Measurements from ENCODE around the gene PCLO.
"Not testable (repeated sequence)": the region's sequence is repeated elsewhere in the genome, so short reads cannot be mapped to it uniquely, and the experiment has no call there.

The PCLO gene

DNA sequence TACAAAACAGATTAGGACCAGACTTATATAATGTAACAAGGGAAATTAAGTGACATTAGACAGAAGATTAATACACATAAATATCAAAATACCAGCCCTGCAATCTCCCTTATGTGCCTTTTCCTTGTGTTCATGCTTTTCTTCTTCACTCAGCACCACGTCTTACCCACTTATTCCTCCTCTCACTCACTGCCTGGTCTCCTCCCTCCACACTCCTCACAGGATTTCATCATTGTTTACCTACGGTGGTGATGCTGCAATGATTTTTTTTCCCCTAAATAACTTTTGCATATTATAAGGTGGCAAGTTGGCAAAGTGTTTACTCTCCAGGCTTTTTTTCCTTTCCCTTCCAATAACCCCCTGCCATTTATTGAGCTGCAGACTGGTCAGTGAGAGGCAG lies 203.2 kb downstream of the PCLO start:
- no peak for DNase-seq (ENCODE audit: low spot score)

DNA sequence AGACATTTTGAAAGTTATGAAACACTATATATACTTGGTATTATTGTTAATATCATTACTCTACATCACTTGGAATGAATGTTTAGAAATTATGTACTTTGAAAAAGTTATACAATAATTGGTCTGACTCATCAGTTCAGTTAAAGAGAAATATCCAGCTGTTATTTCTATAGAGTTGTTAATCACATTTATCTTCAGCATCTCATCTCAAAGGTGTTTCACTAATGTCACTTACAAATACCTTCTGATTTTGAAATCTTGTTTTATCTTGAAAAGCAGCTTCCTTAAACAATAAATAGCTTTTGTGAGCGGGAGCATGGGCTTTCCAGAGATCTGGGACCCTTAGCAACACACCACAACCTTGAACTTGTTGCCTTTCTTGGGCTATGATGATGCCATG lies 205.2 kb downstream of the PCLO start:
- no peak for DNase-seq (ENCODE audit: low spot score)

DNA sequence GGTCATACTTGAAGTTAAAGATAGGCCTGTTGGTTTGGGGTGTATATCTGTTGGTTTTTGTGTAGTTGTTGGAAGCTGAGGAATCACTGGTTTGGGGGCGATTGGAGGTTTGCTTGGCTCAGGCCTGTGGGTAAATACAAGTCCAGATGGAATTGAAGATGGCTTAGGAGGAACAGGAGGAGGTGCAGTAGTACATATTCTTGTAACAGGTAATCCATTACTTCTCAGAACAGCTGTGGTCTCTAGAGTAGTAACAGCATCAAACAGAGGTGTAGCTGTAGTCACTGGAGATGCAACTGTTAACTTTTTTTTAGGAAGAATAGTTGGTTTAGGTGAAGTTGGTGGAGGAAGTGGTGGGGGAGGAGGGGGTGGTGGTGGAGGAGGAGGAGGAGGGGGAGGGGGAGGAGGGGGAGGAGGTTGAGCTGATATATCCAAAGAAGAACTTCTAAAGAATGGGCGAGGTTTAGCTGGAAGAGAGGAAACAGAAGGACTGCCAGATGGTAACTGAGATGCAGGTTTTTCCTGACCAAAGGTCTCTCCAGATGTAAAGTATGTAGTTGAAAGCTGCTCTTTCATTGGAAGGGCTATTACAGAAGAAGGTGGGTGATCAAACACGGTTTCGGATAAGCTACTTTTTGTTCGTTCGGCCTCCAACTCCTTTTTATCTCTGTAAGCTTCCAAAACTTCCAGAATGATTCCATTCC lies 209.2 kb downstream of the PCLO start:
- no peak for DNase-seq (ENCODE audit: low spot score)

DNA sequence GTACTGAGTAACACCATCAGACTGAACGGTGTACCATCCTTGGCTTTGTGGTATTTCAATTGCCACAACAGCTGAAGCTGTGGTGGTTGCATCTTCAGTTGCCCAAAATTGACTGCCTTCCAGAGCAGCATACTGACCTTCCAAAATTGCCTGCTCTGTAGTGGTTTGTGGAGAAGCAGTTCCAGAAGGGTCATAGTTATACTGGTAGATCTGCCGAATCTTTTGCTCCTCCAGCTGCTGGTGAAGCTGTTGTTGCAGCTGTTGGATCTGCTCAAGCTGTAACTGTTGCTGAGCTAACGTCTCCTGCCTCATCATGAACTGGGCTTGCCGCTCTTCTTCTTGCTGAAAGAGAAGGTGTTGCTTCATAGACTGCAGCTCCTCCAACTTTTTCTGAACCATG lies 212.2 kb downstream of the PCLO start:
- no peak for DNase-seq (ENCODE audit: low spot score)

DNA sequence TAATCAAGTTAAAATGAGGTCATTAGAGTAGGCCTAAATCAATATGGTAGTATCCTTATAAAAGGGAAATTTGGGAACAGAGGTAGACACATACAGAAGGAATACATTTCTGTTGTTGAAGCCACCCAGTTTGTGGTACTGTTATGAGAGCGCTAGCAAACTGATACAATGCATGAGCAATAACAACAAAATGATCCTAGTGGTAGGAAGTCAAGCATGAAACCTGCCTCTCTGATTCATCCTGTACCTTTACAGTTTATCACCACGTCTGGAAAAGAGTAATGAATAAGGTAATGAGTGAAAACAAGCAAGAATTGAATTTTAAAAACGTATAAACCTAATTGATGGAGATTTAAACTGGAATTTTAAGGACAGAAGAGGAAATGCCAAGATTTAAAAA lies 217.2 kb downstream of the PCLO start:
- DNase-seq (ENCODE audit: low spot score) = no peak

DNA sequence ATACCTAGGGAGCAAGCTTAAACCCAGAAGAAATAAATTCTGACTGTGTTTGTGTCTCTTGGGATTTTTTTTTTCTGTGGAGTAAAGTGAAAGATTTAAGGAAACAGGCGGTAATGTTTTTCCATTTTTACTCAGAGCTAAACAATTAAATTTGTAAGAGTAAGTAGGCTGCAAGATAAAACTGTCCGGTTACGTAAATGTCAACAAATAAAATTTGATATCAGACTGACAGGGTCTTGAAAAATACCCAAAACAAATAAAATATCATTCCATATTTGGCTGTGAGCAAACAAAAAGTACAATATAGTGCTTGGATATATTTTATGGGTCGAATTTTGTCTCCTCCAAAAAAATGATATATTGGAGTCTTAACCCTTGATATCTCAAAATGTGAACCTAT lies 217.6 kb downstream of the PCLO start:
- no peak for DNase-seq (ENCODE audit: low spot score)

DNA sequence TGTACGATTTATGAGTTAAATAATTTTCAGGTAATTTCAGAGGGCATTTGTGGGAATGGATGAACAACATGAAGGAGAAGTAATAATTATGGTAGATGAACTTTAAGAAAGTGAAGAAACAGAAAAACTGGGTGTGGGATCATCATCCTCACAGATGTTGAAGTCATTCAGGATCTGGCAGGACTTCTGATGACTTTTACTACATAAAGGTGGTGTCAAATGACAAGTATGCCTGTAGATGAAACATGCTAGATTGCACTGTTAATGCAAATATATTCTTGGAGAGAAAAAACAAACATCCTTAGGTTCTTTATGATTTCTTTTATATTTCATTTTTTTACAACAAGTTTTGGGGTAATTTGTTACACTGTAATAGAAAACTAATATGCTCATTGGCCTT lies 230.2 kb downstream of the PCLO start:
- no peak for DNase-seq (ENCODE audit: low spot score)

DNA sequence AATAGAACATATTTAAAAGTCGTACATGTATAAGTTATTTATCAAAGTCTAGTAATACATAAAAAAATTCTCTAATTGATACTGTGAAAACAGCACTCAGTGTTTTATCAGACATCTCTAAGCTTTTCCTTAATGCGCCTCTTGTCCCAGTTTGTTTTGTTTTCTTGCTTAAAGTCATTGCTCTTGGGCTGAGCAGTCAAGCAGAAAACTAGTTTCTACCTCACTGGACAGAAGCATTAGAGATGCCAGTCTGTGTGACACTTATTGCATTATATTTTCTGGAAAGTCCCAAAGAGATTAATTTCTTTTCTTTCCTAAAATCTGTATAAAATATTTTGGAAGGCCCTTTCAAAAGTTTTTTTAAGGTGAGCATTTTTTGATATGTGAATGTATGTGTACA lies 236.2 kb downstream of the PCLO start:
- no peak for DNase-seq (ENCODE audit: low spot score)

DNA sequence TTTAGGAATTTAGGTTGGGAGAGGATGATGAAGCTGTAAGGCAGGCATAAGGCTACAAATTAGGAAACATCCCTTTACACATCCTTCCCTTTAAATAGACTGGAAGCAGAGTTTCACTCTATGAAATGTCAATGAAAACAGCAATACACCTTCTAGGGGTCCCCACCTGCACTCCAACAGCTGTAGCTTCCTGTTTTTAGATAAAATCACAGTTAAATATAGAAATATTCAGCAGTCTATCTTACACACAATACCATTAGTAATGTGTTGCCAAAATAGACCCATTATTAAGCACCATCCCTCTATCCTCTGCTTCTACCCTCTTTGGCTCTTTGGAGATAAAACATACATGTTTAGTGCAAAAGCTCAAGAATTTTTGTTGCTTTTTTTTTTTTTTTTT lies 237.4 kb downstream of the PCLO start:
- DNase-seq (ENCODE audit: low spot score) = no peak

DNA sequence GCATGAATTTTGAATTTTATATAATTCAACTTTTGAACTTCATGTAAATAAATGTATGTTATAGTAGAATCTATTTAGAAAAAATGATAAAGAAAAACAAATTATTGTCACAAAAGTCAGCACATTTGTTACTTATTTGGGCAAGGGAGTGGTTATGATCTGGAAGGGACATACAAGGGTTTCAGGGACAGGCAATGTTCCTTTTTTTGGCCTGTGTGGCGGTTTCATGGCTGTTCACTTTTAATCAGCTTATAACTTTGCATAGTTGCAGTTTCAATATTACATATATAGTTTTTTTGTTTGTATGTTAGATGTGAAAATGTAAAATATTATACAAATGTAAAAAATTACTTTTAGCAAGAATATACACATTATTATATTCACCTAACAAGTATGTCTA lies 256.2 kb downstream of the PCLO start:
- no peak for DNase-seq (ENCODE audit: low spot score)

DNA sequence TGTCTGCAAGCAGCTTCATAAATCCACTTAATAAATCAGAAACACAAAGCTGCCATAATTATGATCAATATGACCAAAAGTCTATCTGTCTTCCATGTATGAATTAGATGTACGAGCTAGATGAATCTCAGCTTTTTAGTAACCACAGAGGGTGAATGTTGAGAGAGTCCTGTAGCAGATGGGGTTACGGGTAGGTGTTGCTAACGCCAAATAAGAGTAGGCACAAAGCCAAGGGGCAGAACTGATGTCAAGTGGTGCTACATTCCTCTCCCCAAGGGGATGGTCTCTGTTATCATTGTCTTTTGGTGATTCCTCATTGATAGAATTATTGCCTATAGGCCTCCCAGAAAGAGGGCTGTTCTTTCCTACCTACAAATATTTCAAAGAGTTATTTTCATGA lies 257.8 kb downstream of the PCLO start:
- DNase-seq (ENCODE audit: low spot score) = no peak

DNA sequence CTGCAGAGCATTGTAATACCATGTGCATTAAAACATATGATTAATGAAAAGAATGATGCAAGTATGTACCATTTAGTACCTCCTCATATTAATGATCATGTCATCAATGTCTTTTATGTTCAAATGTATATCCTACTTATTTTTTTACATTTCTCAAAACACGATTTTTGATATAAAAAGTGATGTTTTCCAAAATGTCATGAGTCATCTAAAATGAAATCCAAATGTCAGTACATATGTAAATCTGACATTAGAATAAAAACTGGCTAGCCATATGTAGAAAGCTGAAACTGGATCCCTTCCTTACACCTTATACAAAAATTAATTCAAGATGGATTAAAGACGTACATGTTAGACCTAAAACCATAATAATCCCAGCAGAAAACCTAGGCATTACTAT lies 261.6 kb downstream of the PCLO start:
- not testable (repeated sequence) for DNase-seq (ENCODE audit: low spot score)

DNA sequence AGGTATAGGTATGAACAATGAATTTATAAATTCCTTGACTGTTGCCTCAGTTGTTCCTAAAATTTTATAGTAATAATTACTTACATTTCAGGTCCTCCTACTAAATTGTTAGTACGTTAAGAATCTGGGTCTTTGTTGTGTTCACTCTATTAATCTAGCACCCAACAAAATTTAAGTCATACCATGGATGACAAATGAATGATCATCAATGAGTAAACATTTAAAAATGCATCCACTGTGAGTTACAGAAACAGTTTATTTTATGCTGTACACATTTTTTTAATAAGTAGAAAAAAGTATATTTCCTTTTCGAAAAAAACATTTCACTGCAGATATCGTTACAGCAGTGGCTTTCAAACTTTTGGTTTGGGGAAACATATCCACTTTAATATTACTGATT lies 265.2 kb downstream of the PCLO start:
- DNase-seq (ENCODE audit: low spot score) = no peak

DNA sequence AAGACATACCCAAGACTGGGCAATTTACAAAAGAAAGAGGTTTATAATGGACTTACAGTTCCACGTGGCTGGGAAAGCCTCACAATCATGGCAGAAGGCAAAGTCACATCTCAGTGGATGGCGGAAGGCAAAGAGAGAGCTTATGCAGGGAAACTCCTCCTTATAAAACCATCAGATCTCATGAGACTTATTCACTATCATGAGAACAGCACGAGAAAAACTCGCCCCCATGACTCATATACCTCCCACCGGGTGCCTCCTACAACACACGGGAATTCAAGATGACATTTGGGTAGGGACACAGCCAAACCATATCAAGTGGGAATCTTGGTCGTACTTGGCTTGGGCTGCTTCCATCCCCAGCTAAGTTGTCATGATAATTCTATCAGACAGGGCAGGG lies 268.3 kb downstream of the PCLO start:
- DNase-seq (ENCODE audit: low spot score) = not testable (repeated sequence)

DNA sequence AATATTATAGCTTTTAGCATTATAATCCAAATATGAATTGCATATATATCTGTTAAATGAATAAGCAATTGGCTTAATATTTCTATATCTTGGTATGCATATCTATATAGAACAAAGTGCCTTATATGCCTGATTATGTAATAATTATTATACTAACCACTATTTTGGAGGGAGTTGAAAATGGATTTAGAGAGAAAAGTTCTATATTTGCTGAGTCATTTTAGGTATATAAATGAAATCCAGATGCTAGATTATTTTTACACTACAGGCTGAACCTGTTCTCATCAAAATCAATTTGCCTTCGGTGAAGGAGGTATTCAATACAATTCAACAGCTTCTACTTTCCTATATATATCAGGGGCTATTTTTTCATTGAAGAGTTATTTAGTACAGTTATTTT lies 276.4 kb downstream of the PCLO start:
- DNase-seq (ENCODE audit: low spot score) = no peak

DNA sequence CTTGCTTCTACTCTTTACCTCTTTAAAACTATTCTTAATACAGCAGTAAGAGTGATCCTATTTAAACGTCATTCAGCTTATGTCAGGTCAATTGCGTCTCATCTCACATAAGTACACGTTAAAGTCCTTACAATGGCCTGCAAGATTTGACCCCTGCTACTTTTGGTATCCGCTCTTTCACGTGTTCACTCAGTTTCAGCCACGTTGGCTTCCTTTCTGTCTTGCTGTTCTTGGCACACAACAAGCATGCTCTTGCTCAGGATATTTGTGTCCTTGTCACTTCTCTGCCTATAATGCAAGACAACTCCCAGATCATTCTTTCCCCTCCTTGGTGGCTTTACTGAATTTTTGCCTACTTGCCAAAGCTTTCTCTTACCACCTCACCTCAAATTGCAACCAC lies 296.8 kb downstream of the PCLO start:
- no peak for DNase-seq (ENCODE audit: low spot score)

DNA sequence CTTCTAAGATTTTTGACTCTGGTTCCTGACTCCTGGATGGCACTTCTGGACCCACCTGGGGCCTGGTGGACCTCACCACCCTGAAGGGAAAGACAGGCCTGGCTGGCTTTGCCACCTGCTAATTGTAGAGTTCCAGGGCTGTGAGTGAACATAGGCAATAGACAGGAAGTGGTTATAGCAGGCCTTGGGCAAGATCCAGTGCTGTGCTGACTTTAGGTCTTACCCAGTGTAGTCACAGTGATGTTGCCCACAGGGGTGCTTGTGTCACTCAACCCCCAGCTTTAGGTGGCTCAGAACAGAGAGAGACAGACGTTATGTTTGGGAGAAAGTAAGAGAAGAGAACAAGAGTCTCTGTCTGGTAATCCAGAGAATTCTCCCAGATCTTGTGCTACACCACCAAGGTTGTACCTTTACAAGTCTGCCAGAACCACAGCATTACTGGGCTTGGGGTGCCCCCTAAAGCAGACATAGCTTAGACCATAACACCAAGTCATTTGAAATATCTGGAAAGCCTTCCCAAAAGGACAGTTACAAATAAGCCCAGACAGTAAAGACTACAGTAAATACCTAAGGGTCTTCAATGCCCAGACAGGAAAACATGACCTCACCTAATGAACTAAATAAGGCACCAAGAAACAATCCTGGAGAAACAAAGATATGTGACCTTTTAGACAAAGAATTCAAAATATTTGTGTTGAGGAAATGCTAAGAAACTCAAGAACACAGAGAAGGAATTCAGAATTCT lies 303.4 kb downstream of the PCLO start:
- DNase-seq (ENCODE audit: low spot score) = no peak

DNA sequence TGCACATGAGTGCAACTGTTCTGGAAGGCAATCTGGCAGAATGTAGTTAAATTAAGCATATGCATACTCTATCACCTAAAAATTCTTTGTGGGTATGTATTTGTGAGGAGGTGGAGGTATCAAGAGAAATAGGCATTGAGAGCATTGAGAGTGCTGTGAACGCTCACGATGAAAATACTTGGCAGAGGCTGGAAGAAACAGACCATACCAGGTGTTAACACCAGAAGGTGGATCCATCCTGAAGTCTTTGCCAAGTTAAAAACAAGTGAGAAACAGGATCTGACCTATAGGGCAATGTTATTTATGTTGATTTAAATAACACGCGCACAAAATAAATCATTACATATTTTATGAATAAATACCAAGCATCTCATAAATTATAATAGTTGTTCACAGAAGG lies 311.6 kb downstream of the PCLO start:
- DNase-seq (ENCODE audit: low spot score) = no peak

DNA sequence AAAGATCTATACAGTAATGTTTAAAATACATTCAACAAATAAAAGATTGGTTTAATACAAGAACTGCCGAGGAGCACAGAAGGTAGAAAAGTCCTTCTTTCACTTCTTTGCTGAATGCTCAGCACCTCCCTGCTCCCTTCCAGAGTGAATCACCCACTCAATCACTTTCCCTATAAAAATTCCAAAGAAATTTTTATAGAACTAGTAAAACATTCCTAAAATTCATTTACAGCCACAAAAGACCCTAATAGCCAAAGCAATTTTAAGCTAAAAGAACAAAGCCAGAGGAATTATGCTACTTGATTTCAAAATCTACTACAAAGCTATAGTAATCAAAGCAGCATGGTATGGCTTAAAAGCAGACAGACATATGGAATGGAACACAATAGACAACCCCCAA lies 320.9 kb downstream of the PCLO start:
- DNase-seq (ENCODE audit: low spot score) = no peak

DNA sequence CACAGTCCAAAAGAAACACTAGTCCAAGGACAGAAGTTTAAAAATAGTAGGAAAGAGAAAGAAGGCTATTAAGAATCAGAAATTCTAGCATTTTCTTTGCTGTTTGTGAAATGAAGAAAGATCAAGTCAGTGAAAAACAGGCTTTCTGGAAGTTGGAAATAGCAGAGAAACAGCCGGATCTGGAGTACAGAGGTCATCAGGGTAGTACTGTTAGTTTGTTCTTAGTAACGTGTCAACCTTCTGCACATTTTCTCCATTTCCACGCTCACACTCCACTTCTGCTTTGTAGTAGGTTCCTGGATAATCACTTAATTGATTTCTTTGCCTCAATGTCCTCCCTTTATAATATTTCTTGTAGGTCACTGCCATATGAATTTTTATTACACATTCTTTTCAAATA lies 322.6 kb downstream of the PCLO start:
- DNase-seq (ENCODE audit: low spot score) = no peak

DNA sequence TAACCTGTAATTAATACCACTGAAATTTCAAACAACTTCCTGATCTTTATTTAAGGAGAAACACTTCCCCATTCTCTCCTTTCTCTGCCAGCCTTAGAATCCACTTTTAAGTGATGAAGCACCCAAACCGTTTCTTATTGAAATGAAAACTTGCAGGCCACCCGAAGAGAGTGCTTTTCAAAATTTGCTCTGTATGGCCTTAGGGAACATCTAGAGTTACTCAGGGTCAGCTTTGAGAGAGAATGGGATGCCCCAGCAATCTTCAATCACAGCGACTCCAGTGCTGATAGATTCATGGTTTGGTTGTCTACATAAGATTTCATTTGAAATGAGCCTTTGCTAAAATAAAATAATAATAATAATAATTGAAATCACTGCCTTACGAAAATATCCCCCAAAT lies 323.1 kb downstream of the PCLO start:
- no peak for DNase-seq (ENCODE audit: low spot score)

DNA sequence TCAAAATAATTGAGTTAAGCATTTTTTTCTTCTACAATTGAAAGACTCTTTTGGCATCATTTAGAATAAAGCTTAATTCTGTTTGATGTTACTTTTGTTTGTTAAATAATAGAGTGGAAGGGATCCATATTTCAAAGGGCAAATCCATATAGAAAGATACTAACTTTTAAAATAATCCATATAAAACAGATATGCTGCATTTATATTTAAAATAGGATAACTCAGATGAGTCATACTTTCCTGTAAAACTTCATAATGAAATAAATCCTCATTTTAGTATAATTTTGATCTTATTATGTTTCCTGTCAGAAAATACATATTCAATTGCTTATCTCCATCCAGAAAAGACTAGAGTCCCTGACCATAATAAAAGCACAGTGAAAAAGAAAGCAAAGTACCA lies 323.6 kb downstream of the PCLO start:
- DNase-seq (ENCODE audit: low spot score) = no peak

DNA sequence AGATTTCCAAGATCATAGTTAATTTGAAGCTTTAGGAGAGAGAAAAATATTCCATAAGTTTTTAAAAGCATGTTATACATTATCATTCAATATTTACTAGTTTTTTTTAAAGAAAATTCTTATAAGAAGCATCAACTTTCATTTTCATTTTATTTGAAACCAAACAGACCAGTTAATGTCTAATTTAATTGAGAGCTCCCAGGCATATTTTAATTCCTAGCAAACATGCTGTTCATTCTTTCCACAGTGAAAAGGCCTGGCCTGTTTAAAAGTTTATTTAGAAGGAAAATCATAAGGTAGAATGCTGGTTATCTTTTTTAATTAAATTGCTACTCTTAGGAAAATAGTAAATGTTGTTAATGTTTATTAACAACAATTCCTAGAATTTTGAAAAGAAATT lies 324.4 kb downstream of the PCLO start:
- DNase-seq (ENCODE audit: low spot score) = no peak

DNA sequence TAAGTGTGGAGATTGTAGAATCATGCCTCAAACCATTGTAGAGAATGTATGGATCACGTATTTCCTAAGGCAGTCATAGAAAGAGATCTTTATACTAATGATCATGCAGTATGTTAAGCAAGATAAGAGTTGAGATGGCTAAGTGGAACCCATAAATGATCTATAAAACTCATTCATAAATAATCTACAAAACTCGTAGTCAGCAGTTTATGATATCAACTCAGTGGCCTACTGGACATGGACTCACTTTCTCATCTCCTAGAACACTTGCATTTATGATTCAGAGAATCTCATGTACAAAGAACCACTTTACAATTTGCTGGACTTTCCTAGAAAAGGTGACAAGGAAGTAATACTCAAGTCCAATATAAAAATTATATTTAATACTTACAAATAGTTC lies 339.6 kb downstream of the PCLO start:
- no peak for DNase-seq (ENCODE audit: low spot score)
